Measurements from ENCODE around the gene ANKRD30A.
"Not testable (repeated sequence)": the region's sequence is repeated elsewhere in the genome, so short reads cannot be mapped to it uniquely, and the experiment has no call there.

The ANKRD30A gene

GRCh38 chr10:37125191-37125732, at the start of gene ANKRD30A:
ANKRD30A (plus strand) TSS chr10:37125598; CDS start chr10:37125788, 190 bp downstream.
- in situ Hi-C loops (cut with MboI; ENCODE audit: low sequenced_read_pairs): no loop called here

GRCh38 chr10:37076083-37076482, 49.3 kb upstream of the ANKRD30A start:
- in situ Hi-C loops (cut with MboI; ENCODE audit: low sequenced_read_pairs): not testable (repeated sequence)

- in situ Hi-C loops (cut with MboI; ENCODE audit: low sequenced_read_pairs): no loop called here
Measured at GRCh38 chr10:37095792-37096573, 29.4 kb upstream of the ANKRD30A start.

- in situ Hi-C loops (cut with MboI; ENCODE audit: low sequenced_read_pairs): no loop called here
Measured at GRCh38 chr10:37101261-37101660, 24.1 kb upstream of the ANKRD30A start.

GRCh38 chr10:37109000-37109399, 16.4 kb upstream of the ANKRD30A start:
- in situ Hi-C loops (cut with MboI; ENCODE audit: low sequenced_read_pairs): no loop called here

- in situ Hi-C loops (cut with MboI; ENCODE audit: low sequenced_read_pairs): no loop called here
Measured at GRCh38 chr10:37124532-37124931, 866 bp upstream of the ANKRD30A start.

GRCh38 chr10:37125921-37126320, 523 bp downstream of the ANKRD30A start:
- in situ Hi-C loops (cut with MboI; ENCODE audit: low sequenced_read_pairs): no loop called here

- in situ Hi-C loops (cut with MboI; ENCODE audit: low sequenced_read_pairs): no loop called here
Measured at GRCh38 chr10:37146443-37146842, 21.0 kb downstream of the ANKRD30A start.

- in situ Hi-C loops (cut with MboI; ENCODE audit: low sequenced_read_pairs): not testable (repeated sequence)
Measured at GRCh38 chr10:37162430-37162829, 37.0 kb downstream of the ANKRD30A start.

- in situ Hi-C loops (cut with MboI; ENCODE audit: low sequenced_read_pairs): not testable (repeated sequence)
Measured at GRCh38 chr10:37171945-37172344, 46.5 kb downstream of the ANKRD30A start.

GRCh38 chr10:37178296-37178695, 52.9 kb downstream of the ANKRD30A start:
- in situ Hi-C loops (cut with MboI; ENCODE audit: low sequenced_read_pairs): not testable (repeated sequence)

GRCh38 chr10:37182719-37183118, 57.3 kb downstream of the ANKRD30A start:
- in situ Hi-C loops (cut with MboI; ENCODE audit: low sequenced_read_pairs): not testable (repeated sequence)

GRCh38 chr10:37206132-37206531, 80.7 kb downstream of the ANKRD30A start:
- in situ Hi-C loops (cut with MboI; ENCODE audit: low sequenced_read_pairs): no loop called here

- in situ Hi-C loops (cut with MboI; ENCODE audit: low sequenced_read_pairs): no loop called here
Measured at GRCh38 chr10:37220866-37221265, 95.5 kb downstream of the ANKRD30A start.

- in situ Hi-C loops (cut with MboI; ENCODE audit: low sequenced_read_pairs): no loop called here
Measured at GRCh38 chr10:37222046-37222445, 96.6 kb downstream of the ANKRD30A start.

- in situ Hi-C loops (cut with MboI; ENCODE audit: low sequenced_read_pairs): no loop called here
Measured at GRCh38 chr10:37225163-37225562, 99.8 kb downstream of the ANKRD30A start.

GRCh38 chr10:37226524-37226923, 101.1 kb downstream of the ANKRD30A start:
- in situ Hi-C loops (cut with MboI; ENCODE audit: low sequenced_read_pairs): no loop called here

GRCh38 chr10:37234692-37235091, 109.3 kb downstream of the ANKRD30A start:
- in situ Hi-C loops (cut with MboI; ENCODE audit: low sequenced_read_pairs): no loop called here

GRCh38 chr10:37236093-37236492, 110.7 kb downstream of the ANKRD30A start:
- in situ Hi-C loops (cut with MboI; ENCODE audit: low sequenced_read_pairs): no loop called here

GRCh38 chr10:37240223-37240622, 114.8 kb downstream of the ANKRD30A start:
- in situ Hi-C loops (cut with MboI; ENCODE audit: low sequenced_read_pairs): no loop called here

- in situ Hi-C loops (cut with MboI; ENCODE audit: low sequenced_read_pairs): no loop called here
Measured at GRCh38 chr10:37246637-37247036, 121.2 kb downstream of the ANKRD30A start.

GRCh38 chr10:37255837-37256236, 130.4 kb downstream of the ANKRD30A start:
- in situ Hi-C loops (cut with MboI; ENCODE audit: low sequenced_read_pairs): not testable (repeated sequence)
